Activated CD8-positive, alpha-beta memory T cell treated with anti-CD3 and anti-CD28 coated beads for 24 hours (primary cell): Measurements from ENCODE around the gene TTLL10.

Experiments
- DNase-seq: peaks from one replicate; pipeline ENCODE4 v3.0.0-alpha.2; 2020

TTLL10 gene

GRCh38 chr1:1226566-1227362 lies 53.1 kb downstream of the TTLL10 start:
- no peak for DNase-seq

GRCh38 chr1:1227386-1227785 lies 53.7 kb downstream of the TTLL10 start:
- no peak for DNase-seq

GRCh38 chr1:1228187-1228586 lies 54.5 kb downstream of the TTLL10 start:
- no peak for DNase-seq

GRCh38 chr1:1228596-1229321 lies 55.1 kb downstream of the TTLL10 start:
- DNase-seq: no peak

GRCh38 chr1:1229770-1230169 lies 56.1 kb downstream of the TTLL10 start:
- DNase-seq: no peak

GRCh38 chr1:1230656-1231399 lies 57.1 kb downstream of the TTLL10 start:
- no peak for DNase-seq

GRCh38 chr1:1231400-1232207 lies 57.9 kb downstream of the TTLL10 start, which contains the start of gene SDF4:
SDF4 (minus strand) TSS chr1:1232001; CDS start chr1:1228772, 3,229 bp downstream.
- peak; percentile 96 for DNase-seq

- peak; percentile 80 for DNase-seq
Observed at GRCh38 chr1:1232208-1232795, 58.6 kb downstream of the TTLL10 start, which contains the start of gene B3GALT6. B3GALT6 (plus strand) TSS chr1:1232237; CDS start chr1:1232279, 42 bp downstream.

- DNase-seq: no peak
Observed at GRCh38 chr1:1232796-1233566, 59.3 kb downstream of the TTLL10 start.

- DNase-seq: no peak
Observed at GRCh38 chr1:1233567-1233892, 59.9 kb downstream of the TTLL10 start.

GRCh38 chr1:1234180-1234808 lies 60.6 kb downstream of the TTLL10 start:
- DNase-seq: no peak

- no peak for DNase-seq
Observed at GRCh38 chr1:1235016-1235744, 61.5 kb downstream of the TTLL10 start.

- DNase-seq: no peak
Observed at GRCh38 chr1:1236176-1236763, 62.6 kb downstream of the TTLL10 start.

- DNase-seq: no peak
Observed at GRCh38 chr1:1236945-1237873, 63.5 kb downstream of the TTLL10 start.

- no peak for DNase-seq
Observed at GRCh38 chr1:1237874-1238701, 64.4 kb downstream of the TTLL10 start.

- no peak for DNase-seq
Observed at GRCh38 chr1:1238702-1239178, 65.1 kb downstream of the TTLL10 start.

GRCh38 chr1:1239227-1239613 lies 65.5 kb downstream of the TTLL10 start:
- DNase-seq: no peak
